Left renal cortex interstitium (tissue), 4 donors: Measurements from ENCODE around the gene DSG3. TPM values are rescaled to one million over a fixed set of nuclear protein-coding genes. Genes with fewer than 3 reads are reported as not detected.

Experiments used
- DNase-seq, 4 donors: peaks; one replicate each; pipeline ENCODE4 v3.0.0-alpha.2; 2013; ENCODE audit warnings: low read depth in 4 of 4, low spot score in 2 of 4, missing footprints in 1 of 4
- polyA plus RNA-seq, 4 donors: library from polyadenylated mRNA; unstranded; fragments of 120-200 nt; gene quantifications; one replicate each; pipeline ENCODE4 v1.2.1, GENCODE V29; 2013; ENCODE audit not compliant: insufficient read length in 4 of 4

DSG3 gene, protein sequence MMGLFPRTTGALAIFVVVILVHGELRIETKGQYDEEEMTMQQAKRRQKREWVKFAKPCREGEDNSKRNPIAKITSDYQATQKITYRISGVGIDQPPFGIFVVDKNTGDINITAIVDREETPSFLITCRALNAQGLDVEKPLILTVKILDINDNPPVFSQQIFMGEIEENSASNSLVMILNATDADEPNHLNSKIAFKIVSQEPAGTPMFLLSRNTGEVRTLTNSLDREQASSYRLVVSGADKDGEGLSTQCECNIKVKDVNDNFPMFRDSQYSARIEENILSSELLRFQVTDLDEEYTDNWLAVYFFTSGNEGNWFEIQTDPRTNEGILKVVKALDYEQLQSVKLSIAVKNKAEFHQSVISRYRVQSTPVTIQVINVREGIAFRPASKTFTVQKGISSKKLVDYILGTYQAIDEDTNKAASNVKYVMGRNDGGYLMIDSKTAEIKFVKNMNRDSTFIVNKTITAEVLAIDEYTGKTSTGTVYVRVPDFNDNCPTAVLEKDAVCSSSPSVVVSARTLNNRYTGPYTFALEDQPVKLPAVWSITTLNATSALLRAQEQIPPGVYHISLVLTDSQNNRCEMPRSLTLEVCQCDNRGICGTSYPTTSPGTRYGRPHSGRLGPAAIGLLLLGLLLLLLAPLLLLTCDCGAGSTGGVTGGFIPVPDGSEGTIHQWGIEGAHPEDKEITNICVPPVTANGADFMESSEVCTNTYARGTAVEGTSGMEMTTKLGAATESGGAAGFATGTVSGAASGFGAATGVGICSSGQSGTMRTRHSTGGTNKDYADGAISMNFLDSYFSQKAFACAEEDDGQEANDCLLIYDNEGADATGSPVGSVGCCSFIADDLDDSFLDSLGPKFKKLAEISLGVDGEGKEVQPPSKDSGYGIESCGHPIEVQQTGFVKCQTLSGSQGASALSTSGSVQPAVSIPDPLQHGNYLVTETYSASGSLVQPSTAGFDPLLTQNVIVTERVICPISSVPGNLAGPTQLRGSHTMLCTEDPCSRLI
- polyA plus RNA-seq = not detected

DNA sequence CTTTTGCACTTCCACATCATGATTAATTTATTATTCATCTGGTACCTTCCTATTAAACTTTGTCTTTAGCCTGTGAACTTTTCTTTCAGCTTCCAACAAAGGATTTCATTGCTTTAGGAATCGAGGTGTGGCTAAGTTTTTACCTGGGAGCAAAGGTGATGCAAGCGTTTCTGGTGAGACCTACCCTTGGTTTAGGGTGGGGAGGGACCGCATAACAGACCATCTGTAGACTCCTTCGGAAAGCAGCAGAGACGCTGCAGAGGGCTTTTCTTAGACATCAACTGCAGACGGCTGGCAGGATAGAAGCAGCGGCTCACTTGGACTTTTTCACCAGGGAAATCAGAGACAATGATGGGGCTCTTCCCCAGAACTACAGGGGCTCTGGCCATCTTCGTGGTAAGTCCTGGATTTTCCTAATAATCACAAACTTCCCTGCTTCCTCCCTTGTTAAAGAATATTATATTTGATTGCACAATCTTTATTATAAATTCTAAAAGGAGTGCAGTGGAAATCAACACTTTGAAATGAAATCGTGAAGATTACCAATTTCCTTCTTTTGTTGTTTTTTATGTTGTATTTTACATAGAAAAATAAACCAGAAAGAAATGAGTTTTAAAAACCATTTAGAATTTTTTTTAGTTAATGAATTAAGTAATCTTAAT is at the start of gene DSG3:
Gene DSG3 (plus strand): TSS at position 212 of the 662 bp plus-strand sequence. CDS start 137 bp downstream, at position 349.
- no peak for DNase-seq

DNA sequence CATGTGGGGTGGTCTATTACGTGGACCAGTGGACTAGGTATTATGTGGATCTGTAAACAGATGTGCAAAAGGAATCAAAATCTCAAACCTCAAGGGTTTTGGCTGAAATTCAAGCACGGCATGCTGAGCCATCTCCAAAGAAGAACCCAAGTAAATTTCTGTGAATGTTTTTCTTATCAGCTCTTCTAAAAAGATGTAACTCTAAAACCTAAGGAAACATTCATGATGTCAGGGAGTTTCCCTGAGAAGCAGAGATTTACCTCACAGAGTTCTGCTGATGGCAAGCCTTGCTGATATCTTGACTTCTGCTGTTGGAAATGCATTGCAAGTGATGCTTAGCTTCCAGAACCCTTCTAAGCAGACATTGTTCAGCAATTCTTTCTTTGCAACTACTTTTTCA is 49.4 kb upstream of the DSG3 start:
- no peak for DNase-seq

DNA sequence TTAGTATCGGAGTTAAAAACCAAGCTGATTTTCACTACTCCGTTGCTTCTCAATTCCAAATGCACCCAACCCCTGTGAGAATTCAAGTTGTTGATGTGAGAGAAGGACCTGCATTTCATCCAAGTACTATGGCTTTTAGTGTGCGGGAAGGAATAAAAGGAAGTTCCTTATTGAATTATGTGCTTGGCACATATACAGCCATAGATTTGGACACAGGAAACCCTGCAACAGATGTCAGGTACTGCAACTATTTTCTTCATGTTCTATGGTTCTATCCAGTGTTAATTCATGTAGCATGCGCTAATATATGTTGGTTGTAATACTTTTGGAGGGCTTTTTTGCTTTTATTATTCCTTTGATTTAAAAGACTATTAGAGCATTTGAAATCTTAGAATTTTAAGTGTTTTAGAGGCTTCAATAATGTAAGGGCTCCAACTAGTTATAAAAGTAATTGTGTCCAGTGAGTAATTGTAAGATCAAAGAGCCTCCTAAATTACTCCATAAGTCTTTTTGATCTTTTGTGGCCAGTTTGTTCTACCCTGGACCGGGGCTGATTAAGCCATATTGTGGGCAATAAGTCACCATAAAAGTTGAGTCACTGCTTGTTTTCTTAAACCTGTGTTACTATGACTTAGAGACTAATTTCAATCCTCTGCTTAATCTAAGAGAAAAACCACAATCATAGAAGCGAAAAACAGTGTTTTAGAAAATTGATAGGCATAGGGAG is 48.1 kb upstream of the DSG3 start:
- no peak for DNase-seq

DNA sequence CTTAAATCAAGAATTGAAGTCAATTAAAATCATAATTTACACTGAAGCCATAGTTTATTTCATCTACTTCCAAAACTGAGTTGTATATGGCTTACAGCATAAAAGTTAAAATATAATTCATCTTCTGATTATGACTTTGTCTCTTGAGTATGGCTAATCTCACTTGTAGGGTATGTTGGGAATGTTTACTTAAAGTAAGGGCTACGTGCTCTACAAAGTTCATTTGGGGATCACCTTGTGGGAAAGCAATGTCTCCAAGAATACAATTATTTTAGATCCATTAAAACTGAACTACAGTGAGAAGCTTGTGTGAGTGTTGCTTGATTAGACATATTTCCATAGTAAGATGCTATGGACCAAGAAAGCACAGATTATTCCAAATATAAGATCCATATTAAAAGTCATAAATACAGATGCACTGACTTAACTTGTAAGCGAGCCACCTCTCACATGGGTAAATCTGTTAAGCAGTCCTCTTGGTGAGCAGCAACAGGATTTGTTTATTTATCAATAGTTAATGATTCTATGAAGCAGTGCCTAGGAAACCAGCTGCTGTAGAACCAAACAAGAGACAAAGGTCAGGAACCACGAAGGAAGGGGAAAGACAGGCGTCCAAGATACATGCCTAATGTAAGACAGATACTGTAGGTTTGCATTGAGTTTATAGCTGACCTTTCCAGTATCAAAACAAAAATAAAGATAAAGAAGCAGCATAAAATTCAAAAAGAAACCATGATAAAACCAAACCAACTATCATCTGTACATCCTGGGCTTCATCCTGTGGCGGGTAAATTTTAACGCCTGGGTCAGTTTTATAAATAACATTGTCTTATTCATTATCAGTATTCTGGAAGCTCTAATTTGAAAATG is 46.1 kb upstream of the DSG3 start:
- DNase-seq = no peak

DNA sequence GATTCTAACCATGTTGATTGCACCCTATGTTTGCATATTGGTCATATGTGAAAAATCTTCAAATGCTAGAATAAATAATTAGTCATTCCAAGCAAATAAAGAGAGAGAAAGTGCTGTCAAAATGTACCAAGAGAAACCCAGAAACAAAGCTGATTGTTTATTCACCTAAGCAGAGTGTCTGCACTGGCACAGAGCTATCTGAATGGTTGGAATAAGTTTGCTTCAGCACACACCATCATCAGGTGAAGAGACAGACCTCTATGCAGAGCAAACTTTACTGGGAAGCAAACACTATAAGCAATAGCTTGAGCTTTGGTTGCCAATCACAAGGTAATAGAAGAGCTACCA is 45.5 kb upstream of the DSG3 start:
- no peak for DNase-seq

- no peak for DNase-seq
These were observed 44.1 kb upstream of the DSG3 start for GRCh38 chr18:31403409-31403808.

DNA sequence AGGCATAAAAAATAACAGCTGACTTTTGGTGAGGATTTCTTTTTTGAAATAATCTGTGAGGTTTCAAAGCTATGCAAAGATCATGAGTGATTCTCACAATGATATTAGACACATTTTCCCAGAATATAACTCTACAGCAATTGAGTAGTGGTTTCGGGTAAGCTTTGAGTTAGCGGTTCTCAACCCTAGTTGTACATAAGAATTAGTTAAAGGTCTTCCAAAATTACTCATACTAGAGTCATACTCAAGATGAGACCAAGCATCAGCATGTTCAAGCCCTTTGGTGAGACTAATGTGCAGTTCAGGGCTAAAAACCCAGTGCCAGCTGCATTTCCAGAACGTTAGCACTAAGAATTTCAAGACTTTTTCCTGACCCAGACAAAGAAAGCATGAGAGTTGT is 39.9 kb upstream of the DSG3 start:
- DNase-seq = no peak

GRCh38 chr18:31409276-31409675 is 38.3 kb upstream of the DSG3 start:
- no peak for DNase-seq

- DNase-seq = no peak
These were observed 36.6 kb upstream of the DSG3 start for GRCh38 chr18:31410716-31411483.

- no peak for DNase-seq
These were observed 34.4 kb upstream of the DSG3 start for GRCh38 chr18:31413137-31413536.

DNA sequence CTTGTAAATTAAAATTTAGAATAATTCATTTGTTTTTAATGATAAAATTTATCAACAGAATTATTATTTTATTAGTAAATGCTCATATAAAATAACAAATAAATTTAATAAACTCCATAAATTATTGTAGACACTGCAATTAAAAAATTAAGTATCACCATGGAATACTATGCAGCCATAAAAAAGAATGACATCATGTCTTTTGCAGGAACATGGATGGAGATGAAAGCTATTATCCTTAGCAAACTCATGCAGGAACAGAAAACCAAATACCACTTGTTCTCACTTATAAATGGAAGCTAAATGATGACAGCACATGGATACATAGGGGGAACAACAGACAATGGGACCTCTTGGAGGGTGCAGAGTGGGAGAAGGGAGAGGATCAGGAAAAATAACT is 29.7 kb upstream of the DSG3 start:
- no peak for DNase-seq

GRCh38 chr18:31419457-31419932 is 28.0 kb upstream of the DSG3 start:
- DNase-seq = no peak

DNA sequence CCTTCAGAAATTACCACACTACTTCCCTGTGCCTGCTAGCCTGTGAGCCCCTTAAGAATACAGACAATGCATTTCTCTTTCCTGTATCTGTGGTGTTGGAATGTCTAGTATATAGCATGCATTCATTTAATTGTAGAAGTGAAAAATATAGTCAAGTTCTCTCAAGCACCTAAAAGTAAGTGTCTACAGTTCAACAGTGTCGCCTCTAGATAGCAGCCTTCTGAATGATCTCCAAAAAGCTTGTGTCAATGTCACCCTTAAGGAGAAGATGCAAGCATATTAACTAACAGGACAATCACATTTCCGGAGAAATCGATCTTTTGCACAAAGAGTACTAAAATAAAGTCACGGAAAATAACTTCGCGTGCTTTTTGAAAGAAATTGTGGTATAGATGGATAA is 27.5 kb upstream of the DSG3 start:
- DNase-seq = no peak

GRCh38 chr18:31420524-31420923 is 27.0 kb upstream of the DSG3 start:
- no peak for DNase-seq

GRCh38 chr18:31424383-31424988 is 23.1 kb upstream of the DSG3 start:
- DNase-seq = no peak

- no peak for DNase-seq
These were observed 21.5 kb upstream of the DSG3 start for GRCh38 chr18:31426021-31426420.

- no peak for DNase-seq
These were observed 20.6 kb upstream of the DSG3 start for GRCh38 chr18:31426871-31427406.

DNA sequence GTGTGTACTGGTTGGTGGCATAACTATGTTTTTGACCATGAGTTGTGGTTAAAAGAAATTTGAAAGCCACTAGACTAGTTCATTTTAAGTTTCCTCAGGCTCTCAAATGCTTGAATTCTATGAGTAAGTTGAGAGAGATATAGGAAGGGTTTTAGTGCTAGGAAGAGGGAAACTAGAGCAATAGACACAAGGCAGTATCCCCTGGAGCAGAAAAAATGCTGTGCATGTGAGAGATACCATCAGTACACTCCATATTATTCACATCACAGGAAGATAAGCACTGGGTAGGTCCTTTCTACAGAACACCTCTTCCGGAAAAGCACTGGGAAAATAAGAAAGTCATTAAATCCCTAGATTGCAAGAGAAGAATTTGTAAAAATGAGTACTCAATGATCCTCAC is 19.3 kb upstream of the DSG3 start:
- no peak for DNase-seq
